Measurements from ENCODE around the gene PAH. TPM values are rescaled to one million over a fixed set of nuclear protein-coding genes. Genes with fewer than 3 reads are reported as not detected.

PAH gene
- 0.36 TPM in 1 of 2 replicates, not detected in the other for total RNA-seq (2014; rRNA removed; shearing (Covaris generic); ENCODE audit: low replicate concordance)

- Histone ChIP-seq H3K4me3 (peak within 1 kb of the TSS; percentile 26), H3K27me3 (no peaks in the 10 kb centered on the region), H3K36me3 (no peaks in the 10 kb centered on the region), H3K9me3 (no peaks in the 10 kb centered on the region)
- no peak for DNase-seq
Observed at GRCh38 chr12:102917026-102917787, at the start of gene PAH. TSS of gene PAH (minus strand) at chr12:102917244. CDS start at chr12:102917130, 114 bp downstream.

GRCh38 chr12:102966200-102966863 is 49.3 kb upstream of the PAH start:
- no peaks in the 10 kb centered on the region for H3K36me3 ChIP-seq
- H3K27me3 ChIP-seq: peaks cover 43% of the 10 kb centered on the region
- no peaks in the 10 kb centered on the region for H3K9me3 ChIP-seq
- no peak overlapping the region for H3K4me3 ChIP-seq
- no peak for DNase-seq

GRCh38 chr12:102965281-102966155 is 48.5 kb upstream of the PAH start:
- Histone ChIP-seq H3K27me3 (peaks cover 48% of the 10 kb centered on the region), H3K9me3 (no peaks in the 10 kb centered on the region), H3K4me3 (no peak overlapping the region), H3K36me3 (no peaks in the 10 kb centered on the region)
- DNase-seq: no peak

- DNase-seq: no peak
- Histone ChIP-seq H3K36me3 (no peaks in the 10 kb centered on the region), H3K9me3 (no peaks in the 10 kb centered on the region), H3K4me3 (no peak overlapping the region), H3K27me3 (peaks cover 50% of the 10 kb centered on the region)
Observed at GRCh38 chr12:102964872-102965271, 47.8 kb upstream of the PAH start.

- DNase-seq: no peak
- Histone ChIP-seq H3K36me3 (no peaks in the 10 kb centered on the region), H3K27me3 (peaks cover 61% of the 10 kb centered on the region), H3K9me3 (no peaks in the 10 kb centered on the region), H3K4me3 (no peak overlapping the region)
Observed at GRCh38 chr12:102963796-102964195, 46.8 kb upstream of the PAH start.

- Histone ChIP-seq H3K36me3 (no peaks in the 10 kb centered on the region), H3K4me3 (no peak overlapping the region), H3K9me3 (no peaks in the 10 kb centered on the region), H3K27me3 (peaks cover 67% of the 10 kb centered on the region)
- no peak for DNase-seq
Observed at GRCh38 chr12:102962986-102963385, 45.9 kb upstream of the PAH start.

GRCh38 chr12:102962532-102962931 is 45.5 kb upstream of the PAH start:
- no peaks in the 10 kb centered on the region for H3K36me3 ChIP-seq
- H3K27me3 ChIP-seq: peaks cover 64% of the 10 kb centered on the region
- DNase-seq: no peak
- H3K4me3 ChIP-seq: no peak overlapping the region
- no peaks in the 10 kb centered on the region for H3K9me3 ChIP-seq

GRCh38 chr12:102961466-102961855 is 44.4 kb upstream of the PAH start:
- peaks cover 59% of the 10 kb centered on the region for H3K27me3 ChIP-seq
- H3K36me3 ChIP-seq: no peaks in the 10 kb centered on the region
- DNase-seq: no peak
- H3K4me3 ChIP-seq: no peak overlapping the region
- no peaks in the 10 kb centered on the region for H3K9me3 ChIP-seq

- Histone ChIP-seq H3K27me3 (peaks cover 57% of the 10 kb centered on the region), H3K4me3 (no peak overlapping the region), H3K9me3 (no peaks in the 10 kb centered on the region), H3K36me3 (no peaks in the 10 kb centered on the region)
- no peak for DNase-seq
Observed at GRCh38 chr12:102960766-102961465, 43.9 kb upstream of the PAH start.

GRCh38 chr12:102959391-102959790 is 42.3 kb upstream of the PAH start:
- no peak for DNase-seq
- Histone ChIP-seq H3K36me3 (no peaks in the 10 kb centered on the region), H3K4me3 (no peak overlapping the region), H3K27me3 (peaks cover 51% of the 10 kb centered on the region), H3K9me3 (no peaks in the 10 kb centered on the region)

GRCh38 chr12:102958830-102959176 is 41.8 kb upstream of the PAH start:
- no peak overlapping the region for H3K4me3 ChIP-seq

GRCh38 chr12:102958073-102958829 is 41.2 kb upstream of the PAH start:
- no peaks in the 10 kb centered on the region for H3K9me3 ChIP-seq
- H3K27me3 ChIP-seq: peaks cover 46% of the 10 kb centered on the region
- no peaks in the 10 kb centered on the region for H3K36me3 ChIP-seq
- peak; percentile 42 for DNase-seq
- peak overlapping the region; percentile 40 for H3K4me3 ChIP-seq

More at GRCh38 chr12:102958830-102959176, 41.8 kb upstream of the PAH start:
- H3K9me3 ChIP-seq: no peaks in the 10 kb centered on the region
- H3K36me3 ChIP-seq: no peaks in the 10 kb centered on the region
- DNase-seq: no peak
- peaks cover 51% of the 10 kb centered on the region for H3K27me3 ChIP-seq

GRCh38 chr12:102957339-102958050 is 40.5 kb upstream of the PAH start, which contains the start of gene ASCL1:
TSS of gene ASCL1 (plus strand) at chr12:102957674. CDS start at chr12:102958245, 571 bp downstream.
- peaks cover 38% of the 10 kb centered on the region for H3K27me3 ChIP-seq

GRCh38 chr12:102956738-102957327 is 39.8 kb upstream of the PAH start:
- H3K36me3 ChIP-seq: no peaks in the 10 kb centered on the region
- no peaks in the 10 kb centered on the region for H3K9me3 ChIP-seq
- peaks cover 36% of the 10 kb centered on the region for H3K27me3 ChIP-seq
- DNase-seq: no peak
- no peak overlapping the region for H3K4me3 ChIP-seq

More at GRCh38 chr12:102957339-102958050, 40.5 kb upstream of the PAH start, which contains the start of gene ASCL1:
- DNase-seq: peak; percentile 31
- Histone ChIP-seq H3K4me3 (peak within 1 kb of the TSS; percentile 40), H3K9me3 (no peaks in the 10 kb centered on the region), H3K36me3 (no peaks in the 10 kb centered on the region)
